ENCODE results near the gene ZPR1.

Gene ZPR1

GRCh38 chr11:116821050-116821918 lies 33.5 kb upstream of the ZPR1 start:
- DNase-seq (ENCODE audit: low read depth), result no peak
- no peak overlapping the region for H3K4me3 ChIP-seq (ENCODE audit: low read length)
- TF ChIP-seq CTCF (IDR thresholded peaks at IDR 0.05; ENCODE audit: insufficient read depth, low read depth, low read length, missing control alignments), result no peak

DNA sequence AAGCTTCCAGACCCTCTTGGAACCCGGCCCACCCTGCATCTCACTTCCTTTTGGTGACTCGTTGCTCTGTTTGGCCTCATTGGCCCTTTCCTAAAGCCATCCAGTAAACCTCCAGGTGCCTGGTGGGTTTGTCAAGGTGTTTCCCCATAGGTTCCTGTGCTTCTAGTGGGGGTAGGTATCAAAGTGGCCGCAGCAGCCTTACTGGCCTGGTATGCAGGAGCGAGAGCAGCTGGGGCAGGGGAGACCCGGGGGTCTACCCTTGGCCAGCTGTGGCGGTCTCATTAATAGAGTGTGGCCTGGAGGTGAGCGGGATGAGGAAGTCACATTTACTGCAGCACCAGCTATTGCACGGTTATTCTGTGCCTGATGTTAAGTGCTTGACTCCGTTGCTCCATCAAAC lies 31.2 kb upstream of the ZPR1 start:
- no peak for TF ChIP-seq CTCF (IDR thresholded peaks at IDR 0.05; ENCODE audit: insufficient read depth, low read depth, low read length, missing control alignments)
- DNase-seq (ENCODE audit: low read depth), result no peak
- no peak overlapping the region for H3K4me3 ChIP-seq (ENCODE audit: low read length)

DNA sequence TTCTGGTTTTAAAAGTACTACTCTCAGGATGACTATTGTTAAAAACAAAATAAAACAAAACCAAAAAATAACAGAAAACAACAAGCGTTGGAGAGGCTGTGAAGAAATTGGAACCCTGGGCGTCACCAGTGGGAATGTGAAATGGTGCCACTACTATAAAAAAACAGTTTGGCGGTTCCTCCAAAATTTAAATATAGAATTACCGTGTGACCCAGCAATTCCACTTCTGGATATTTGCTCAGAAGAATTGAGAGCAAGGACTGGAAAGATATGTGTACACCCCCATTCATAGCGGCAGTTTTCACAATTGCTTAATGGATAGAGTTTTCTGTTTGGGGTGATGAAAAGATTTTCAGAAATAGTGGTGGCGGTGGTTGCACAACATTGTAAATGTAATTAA lies 26.7 kb upstream of the ZPR1 start:
- no peak for DNase-seq (ENCODE audit: low read depth)
- H3K4me3 ChIP-seq (ENCODE audit: low read length), result no peak overlapping the region
- no peak for TF ChIP-seq CTCF (IDR thresholded peaks at IDR 0.05; ENCODE audit: insufficient read depth, low read depth, low read length, missing control alignments)

- no peak for TF ChIP-seq CTCF (IDR thresholded peaks at IDR 0.05; ENCODE audit: insufficient read depth, low read depth, low read length, missing control alignments)
- DNase-seq (ENCODE audit: low read depth), result no peak
- no peak overlapping the region for H3K4me3 ChIP-seq (ENCODE audit: low read length)
Measured at GRCh38 chr11:116813781-116814471, 26.1 kb upstream of the ZPR1 start.

GRCh38 chr11:116813170-116813569 lies 25.3 kb upstream of the ZPR1 start:
- H3K4me3 ChIP-seq (ENCODE audit: low read length), result no peak overlapping the region
- no peak for TF ChIP-seq CTCF (IDR thresholded peaks at IDR 0.05; ENCODE audit: insufficient read depth, low read depth, low read length, missing control alignments)
- no peak for DNase-seq (ENCODE audit: low read depth)

- TF ChIP-seq CTCF (IDR thresholded peaks at IDR 0.05; ENCODE audit: insufficient read depth, low read depth, low read length, missing control alignments), result no peak
- H3K4me3 ChIP-seq (ENCODE audit: low read length), result no peak overlapping the region
- no peak for DNase-seq (ENCODE audit: low read depth)
Measured at GRCh38 chr11:116812109-116812508, 24.3 kb upstream of the ZPR1 start.
